KOPT-K1 (cell line): Measurements from ENCODE around the gene NRCAM.

Source experiments
- H3K27ac ChIP-seq: fragments of 200-600 bp; sonication (generic); 2 replicates; pipeline ENCODE4 v1.5.1; 2016; ENCODE audit warnings: antibody characterized with exemption, mild to moderate bottlenecking, low read depth, low read length; ENCODE audit not compliant: poor library complexity, severe bottlenecking
- H3K36me3 ChIP-seq: fragments of 200-600 bp; sonication (generic); 2 replicates; pipeline ENCODE4 v1.5.1; 2017; ENCODE audit warnings: antibody characterized with exemption, mild to moderate bottlenecking, low read length, moderate library complexity; ENCODE audit not compliant: insufficient read depth
- H3K9me3 ChIP-seq: fragments of 200-600 bp; sonication (generic); 2 replicates; pipeline ENCODE4 v1.5.1; 2017; ENCODE audit warnings: antibody characterized with exemption, low read length, mild to moderate bottlenecking; ENCODE audit not compliant: insufficient read depth, poor library complexity, severe bottlenecking

NRCAM gene

DNA sequence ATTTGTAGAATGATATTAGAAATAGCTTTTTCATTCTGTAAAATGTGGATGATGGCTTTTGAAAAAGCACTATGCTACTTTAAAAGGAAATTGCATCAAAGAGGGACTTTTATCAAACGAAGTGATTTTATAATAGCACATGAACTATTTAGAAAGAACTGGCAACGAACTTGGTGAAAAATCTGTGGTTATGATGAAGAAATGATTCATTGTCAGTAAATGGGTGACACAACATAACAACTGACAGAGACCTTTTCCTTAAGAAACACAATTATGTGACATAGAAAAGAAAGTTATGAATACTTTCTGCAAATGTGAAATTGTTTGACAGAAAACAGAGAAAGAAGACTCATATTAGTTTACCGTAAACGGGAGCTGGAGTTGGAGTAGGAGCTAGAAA lies 265.3 kb downstream of the NRCAM start:
- Histone ChIP-seq H3K36me3 (no peaks in the 10 kb centered on the region), H3K9me3 (no peaks in the 10 kb centered on the region), H3K27ac (no peak overlapping the region)

DNA sequence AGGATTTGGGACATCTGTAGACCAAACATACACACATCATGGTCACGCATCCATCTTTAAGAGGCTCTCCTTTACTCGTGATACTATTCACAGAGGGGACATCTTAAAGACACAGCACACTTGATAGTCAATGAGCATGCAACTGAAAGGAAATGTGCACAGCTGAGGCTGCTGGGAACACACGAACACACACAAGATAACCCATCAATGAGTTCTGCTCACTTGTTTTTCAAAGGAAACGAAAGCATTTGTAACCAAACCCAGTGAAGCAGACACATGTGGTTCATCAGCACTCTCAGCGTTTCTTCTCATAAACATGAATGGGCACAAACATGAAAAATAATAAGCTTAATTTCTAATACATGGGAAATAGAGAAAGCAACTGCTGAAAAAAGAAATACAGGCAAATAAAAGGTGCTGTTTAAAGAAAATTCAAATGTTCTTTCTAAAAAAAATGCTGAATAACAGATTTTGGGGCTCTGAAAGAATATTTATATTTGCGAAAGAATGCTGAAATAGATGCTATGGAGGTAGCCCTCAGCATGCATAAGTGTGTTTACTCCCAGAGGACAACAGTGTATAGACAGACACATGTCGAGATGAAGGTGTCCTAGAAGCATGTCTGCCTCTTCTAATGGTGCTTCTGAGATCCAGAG lies 266.4 kb downstream of the NRCAM start:
- H3K9me3 ChIP-seq, result no peaks in the 10 kb centered on the region
- no peaks in the 10 kb centered on the region for H3K36me3 ChIP-seq
- no peak overlapping the region for H3K27ac ChIP-seq

DNA sequence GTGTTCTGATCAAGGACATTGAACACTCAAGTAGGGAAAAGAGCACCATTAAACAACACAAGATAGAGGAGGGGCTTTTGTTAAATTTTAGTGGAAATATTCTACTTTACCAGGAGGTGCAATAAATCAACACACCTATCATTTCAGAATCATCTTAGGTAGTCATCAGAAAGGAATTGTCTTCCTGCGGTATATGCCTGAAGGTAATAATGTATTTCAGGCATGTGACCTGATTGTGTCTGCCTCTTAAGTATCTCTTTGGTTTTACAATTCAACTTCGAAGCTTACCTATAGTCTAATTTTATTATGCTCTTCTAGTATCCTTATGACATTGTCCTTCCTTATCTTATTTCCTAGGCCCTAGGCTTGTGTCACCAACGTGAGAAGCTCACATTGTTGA lies 267.5 kb downstream of the NRCAM start:
- Histone ChIP-seq H3K27ac (no peak overlapping the region), H3K9me3 (no peaks in the 10 kb centered on the region), H3K36me3 (no peaks in the 10 kb centered on the region)

DNA sequence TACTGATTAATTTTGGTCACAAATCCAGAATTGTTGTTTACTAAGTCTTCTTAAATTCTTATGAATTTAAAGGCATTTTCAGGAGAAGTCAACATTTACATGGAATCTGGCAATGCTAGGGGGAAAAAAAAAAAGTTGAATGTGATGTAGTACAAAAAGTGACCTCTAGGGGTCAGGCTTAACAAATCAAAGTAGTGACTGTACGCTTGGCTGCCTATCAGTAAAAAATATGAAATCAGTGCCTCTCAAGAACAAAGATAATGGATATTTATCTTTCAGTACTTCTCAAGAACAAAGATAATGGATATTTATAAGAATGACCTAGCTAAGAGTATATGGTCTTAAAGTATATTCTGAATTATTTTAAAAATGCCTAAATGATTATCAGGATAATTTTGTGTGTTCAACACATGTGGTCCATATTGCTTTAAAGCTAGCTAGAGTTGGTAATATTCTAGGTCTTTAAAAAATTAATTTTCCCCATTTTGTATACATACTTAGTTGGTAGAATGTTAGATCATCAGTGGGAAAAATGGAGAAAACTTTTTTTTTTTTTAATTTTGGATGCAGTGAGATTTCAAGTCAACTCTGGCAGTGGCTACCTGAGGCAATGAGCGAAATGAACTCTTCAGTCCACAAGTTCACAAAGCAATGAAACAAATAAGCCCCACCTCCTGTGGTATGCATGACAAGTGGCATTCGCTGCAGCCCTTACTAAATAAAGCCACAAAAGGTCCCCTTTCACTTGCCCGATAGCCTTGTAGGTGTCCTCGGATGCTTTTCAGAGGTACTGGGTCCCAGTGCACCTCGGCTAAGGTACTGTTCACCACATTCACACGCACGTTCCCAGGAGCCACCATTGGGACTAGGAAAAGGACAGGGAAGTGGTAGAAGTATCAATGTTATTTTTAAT lies 274.9 kb downstream of the NRCAM start:
- H3K9me3 ChIP-seq, result no peaks in the 10 kb centered on the region
- no peaks in the 10 kb centered on the region for H3K36me3 ChIP-seq
- H3K27ac ChIP-seq, result no peak overlapping the region

DNA sequence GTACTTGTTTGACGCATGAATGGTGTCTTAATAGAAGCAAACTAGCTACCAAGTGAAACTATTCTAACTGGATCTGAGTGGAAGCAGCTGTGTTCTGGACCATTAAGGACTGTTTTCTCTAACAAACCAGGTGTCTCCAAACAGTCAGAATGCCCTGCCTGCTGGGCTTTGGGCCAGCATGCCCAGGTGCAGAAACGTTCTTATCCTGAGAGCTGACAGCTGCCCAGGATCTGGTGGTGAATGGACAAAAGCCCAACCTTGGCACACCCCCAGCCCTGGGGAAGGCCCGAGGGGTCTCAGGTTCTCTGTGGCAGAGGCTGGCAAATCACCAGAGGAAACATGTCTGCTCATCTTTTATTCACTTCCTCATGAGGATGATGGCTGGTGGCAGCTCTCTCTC lies 277.8 kb downstream of the NRCAM start:
- no peaks in the 10 kb centered on the region for H3K9me3 ChIP-seq
- no peak overlapping the region for H3K27ac ChIP-seq
- no peaks in the 10 kb centered on the region for H3K36me3 ChIP-seq

DNA sequence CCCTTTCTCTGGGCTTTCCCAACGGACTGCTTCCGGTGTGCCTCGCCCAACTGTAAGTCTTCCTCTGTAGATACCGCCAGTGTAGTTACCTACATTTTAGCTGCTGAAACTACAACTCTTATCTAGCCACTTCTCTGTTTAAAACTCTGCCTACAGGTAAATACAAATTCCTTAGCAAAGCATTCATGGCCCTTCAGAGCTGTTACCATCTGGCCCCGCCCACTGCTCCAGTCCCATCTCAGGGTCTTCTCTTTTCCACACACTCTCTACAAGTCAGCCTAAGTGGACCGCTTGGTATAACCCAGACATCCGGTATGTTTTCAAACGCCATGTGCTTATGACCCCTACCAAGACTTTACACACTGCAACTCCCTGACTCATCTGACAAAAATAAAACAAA lies 285.1 kb downstream of the NRCAM start:
- H3K36me3 ChIP-seq, result no peaks in the 10 kb centered on the region
- H3K9me3 ChIP-seq, result no peaks in the 10 kb centered on the region
- no peak overlapping the region for H3K27ac ChIP-seq

DNA sequence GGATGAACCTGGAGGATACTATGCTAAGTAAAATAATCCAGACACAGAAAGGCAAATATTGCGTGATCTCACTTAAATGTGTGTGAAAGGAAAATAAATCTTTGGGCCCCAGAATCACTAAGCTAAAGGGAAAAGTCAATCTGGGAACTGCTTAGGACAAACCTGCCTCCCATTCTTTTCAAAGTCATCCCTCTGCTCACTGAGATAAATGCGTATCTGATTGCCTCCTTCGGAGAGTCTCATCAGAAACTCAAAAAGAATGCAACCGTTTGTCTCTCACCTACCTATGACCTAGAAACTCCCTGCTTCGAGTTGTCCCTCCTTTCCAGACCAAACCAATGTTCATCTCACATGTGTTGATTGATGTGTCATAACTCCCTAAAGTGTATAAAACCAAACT lies 286.0 kb downstream of the NRCAM start:
- Histone ChIP-seq H3K27ac (no peak overlapping the region), H3K36me3 (no peaks in the 10 kb centered on the region), H3K9me3 (no peaks in the 10 kb centered on the region)

DNA sequence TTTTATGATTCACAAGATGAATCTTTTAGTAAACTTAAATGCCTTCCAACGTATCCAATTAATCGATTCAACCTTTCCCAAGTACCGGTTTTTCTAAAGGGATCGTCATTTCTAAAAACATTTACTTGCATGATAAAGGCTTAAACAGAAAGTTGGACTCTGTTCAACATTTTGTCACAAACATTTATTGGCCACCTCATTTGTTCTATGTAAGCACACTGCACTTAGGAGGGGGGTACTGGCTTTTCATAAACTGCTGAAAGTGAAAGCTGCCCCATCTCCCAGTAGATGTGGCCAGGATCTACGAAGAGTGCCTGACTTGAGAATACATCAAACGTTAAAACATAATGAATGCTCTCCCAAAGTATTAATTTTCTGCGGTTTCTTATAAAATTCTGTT lies 288.8 kb downstream of the NRCAM start:
- H3K36me3 ChIP-seq, result no peaks in the 10 kb centered on the region
- H3K9me3 ChIP-seq, result no peaks in the 10 kb centered on the region
- H3K27ac ChIP-seq, result no peak overlapping the region

DNA sequence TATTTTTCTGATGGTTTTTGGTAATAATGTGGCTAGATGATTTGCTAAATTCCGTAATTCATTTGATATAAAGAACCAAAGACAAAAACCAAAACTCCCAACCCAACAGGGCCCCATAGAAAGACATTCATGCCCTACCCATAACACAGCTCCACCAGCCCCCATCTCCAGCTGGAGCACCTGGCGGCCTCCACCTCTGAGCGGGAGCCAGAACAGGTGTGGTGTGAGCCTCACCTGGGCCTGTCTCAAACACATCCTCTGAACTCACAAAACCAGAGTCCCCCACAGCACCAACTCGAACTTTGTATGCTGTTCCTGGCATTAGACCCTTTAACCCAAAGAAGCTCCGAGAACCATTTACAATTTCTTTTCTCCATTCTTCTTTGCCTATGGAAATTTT lies 289.5 kb downstream of the NRCAM start:
- Histone ChIP-seq H3K36me3 (no peaks in the 10 kb centered on the region), H3K9me3 (no peaks in the 10 kb centered on the region), H3K27ac (no peak overlapping the region)

DNA sequence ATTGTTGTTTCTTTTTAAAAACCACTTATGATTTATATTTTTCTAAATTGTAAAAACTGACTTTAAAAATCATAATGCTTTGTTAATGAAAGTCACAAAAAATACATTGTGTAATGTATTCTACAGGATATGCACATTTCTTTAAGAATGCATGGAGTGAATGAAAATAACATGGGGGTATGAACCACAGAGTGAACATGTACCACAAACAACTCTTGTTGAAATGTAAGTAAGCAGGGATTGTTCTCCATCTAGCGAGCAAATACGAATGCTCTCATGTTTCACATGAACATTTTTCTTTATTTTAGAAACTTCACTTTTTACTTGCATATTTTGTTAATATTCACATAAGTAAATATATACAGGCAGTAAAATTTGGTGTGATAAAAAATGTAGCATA lies 290.5 kb downstream of the NRCAM start:
- Histone ChIP-seq H3K36me3 (no peaks in the 10 kb centered on the region), H3K27ac (no peak overlapping the region), H3K9me3 (no peaks in the 10 kb centered on the region)

DNA sequence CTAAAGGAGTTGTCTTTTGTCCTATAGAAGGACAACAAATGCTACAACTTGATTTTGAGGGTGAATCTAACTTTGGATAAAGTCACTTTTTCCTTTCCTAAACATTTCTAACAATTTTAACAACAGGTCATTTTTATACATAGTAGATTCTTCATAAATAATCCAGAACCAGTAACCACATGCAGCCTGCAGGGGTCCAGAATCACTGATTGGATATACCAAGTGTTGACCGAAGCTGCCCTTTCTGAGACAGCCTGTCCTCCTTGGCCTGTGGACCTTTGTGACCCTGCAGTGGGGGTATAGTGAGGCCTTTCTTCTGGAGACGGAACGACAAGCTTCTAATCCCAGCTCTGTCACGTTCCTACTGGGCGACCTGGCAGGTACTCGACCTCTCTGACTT lies 291.3 kb downstream of the NRCAM start:
- Histone ChIP-seq H3K9me3 (no peaks in the 10 kb centered on the region), H3K27ac (no peak overlapping the region)

DNA sequence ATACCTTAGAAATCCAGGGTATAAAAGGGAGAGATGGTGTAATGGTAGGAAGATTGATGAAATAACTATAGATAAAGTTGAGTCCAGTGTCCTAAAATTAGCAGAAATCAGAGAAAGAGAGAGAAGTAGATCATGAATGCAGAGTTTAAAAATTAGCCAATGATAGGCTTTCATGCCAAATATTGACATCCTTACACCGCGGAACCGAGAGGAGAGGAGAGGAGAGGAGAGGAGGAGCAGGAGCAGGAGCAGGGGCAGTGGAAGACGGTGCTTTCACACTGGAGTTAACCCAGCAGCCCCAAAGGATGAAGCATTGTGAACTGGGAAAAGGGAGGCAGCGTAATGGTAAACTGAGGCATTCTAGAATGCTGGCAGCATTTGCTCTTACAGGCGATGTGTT lies 291.9 kb downstream of the NRCAM start:
- no peaks in the 10 kb centered on the region for H3K9me3 ChIP-seq
- no peaks in the 10 kb centered on the region for H3K36me3 ChIP-seq
- no peak overlapping the region for H3K27ac ChIP-seq

More for the DNA sequence above, 291.3 kb downstream of the NRCAM start:
- no peaks in the 10 kb centered on the region for H3K36me3 ChIP-seq

DNA sequence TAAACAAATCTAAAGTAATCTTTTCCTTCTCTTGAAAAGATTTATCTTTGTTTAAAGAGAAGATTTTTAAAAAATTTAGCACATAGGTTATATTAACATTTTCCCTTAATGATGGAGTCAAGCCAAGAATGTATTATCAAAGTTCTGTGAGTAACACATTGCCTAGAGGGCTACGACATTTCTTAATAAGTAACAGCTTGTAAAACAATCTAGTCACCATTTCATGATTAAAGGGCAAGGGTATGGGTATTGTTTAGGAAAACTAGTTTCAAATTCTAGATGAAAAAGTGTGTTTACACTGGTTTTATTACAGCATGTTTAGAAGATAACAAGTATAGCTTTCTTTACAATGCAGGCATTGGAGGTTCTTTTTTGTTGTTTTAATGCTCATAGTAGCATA lies 297.5 kb downstream of the NRCAM start:
- Histone ChIP-seq H3K27ac (no peak overlapping the region), H3K9me3 (no peaks in the 10 kb centered on the region), H3K36me3 (no peaks in the 10 kb centered on the region)

DNA sequence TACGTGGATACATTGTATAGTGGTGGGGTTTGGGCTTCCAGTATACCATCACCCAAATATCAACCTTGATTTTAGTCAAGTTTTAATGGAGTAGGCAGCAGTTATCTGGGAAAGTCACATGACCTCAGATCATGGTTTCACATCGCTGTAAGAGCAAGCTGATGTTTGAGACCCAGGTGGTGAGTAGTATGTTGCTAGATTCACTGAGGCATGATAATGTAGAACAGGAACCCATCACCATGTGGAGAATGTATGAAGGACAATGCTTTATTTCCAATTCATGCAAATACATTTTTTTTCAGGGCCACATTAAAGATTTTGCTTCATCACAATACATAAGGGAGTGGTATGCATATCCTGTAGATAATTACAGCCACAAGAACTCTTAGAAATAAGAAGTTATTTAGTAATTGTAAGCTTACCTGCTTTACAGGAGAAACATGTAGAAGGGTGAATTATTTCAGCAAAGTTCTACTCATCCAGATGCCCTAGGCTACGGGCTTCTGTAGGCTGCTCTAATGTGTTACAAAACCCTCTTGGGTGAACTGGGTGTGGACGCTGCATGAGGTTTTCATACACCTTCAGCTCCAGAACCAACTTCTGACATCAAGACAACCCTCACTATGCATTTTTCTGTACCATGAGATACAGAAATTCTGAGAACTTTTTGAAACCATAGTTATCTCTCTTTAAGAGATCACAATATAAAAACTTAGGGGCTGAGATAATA lies 298.5 kb downstream of the NRCAM start:
- Histone ChIP-seq H3K36me3 (no peaks in the 10 kb centered on the region), H3K27ac (no peak overlapping the region), H3K9me3 (no peaks in the 10 kb centered on the region)

DNA sequence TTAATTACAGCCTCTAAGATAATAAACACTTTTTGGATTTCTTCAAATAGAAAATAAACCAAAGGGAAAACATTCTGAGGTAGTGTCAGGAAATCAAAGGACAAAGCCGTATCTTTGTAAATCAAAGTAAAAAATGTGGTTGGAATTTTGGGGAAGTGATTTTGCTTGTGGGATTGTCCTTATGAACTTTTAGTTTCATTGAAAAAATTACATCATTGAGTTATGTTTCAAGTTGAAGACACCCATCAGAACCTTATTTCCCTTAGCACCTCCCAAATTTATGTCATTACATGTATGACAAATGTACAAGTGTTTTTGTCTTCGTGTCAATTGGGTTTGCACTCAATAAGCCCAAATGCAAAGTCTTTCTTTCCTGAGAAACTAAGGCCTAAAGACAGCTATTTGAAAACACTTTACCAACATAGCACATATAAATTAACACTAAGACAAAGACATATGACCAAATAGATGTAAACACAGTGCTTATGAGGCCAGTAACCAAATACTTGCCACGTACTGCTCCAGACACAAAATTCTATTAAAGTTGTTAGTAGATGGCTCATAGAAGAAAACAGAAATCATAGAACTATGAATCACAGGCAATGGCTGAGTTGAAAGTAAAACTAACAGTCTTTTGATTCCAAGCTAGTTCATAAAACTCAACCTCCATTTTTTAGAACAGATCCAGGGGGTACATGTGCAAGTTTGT lies 299.2 kb downstream of the NRCAM start:
- H3K27ac ChIP-seq, result no peak overlapping the region
- H3K36me3 ChIP-seq, result no peaks in the 10 kb centered on the region
- no peaks in the 10 kb centered on the region for H3K9me3 ChIP-seq
